HPDE6-E6E7 (cell line): ENCODE data around the gene SAMD8.
"Not testable (repeated sequence)": the region's sequence is repeated elsewhere in the genome, so short reads cannot be mapped to it uniquely, and the experiment has no call there.

Experiments used
- DNase-seq: peaks from one replicate; pipeline ENCODE4 v3.0.0; 2011; ENCODE audit warnings: missing footprints; ENCODE audit errors: extremely low spot score

SAMD8 gene

GRCh38 chr10:75137533-75138438 lies 26.3 kb downstream of the SAMD8 start:
- DNase-seq: peak; percentile 49

- DNase-seq: no peak
Observed at GRCh38 chr10:75140246-75140645, 28.8 kb downstream of the SAMD8 start.

- no peak for DNase-seq
Observed at GRCh38 chr10:75143353-75143752, 31.9 kb downstream of the SAMD8 start.

- no peak for DNase-seq
Observed at GRCh38 chr10:75145590-75145989, 34.1 kb downstream of the SAMD8 start.

GRCh38 chr10:75146780-75147179 lies 35.3 kb downstream of the SAMD8 start:
- DNase-seq: no peak

- DNase-seq: no peak
Observed at GRCh38 chr10:75150656-75151055, 39.2 kb downstream of the SAMD8 start.

GRCh38 chr10:75159519-75159918 lies 48.1 kb downstream of the SAMD8 start:
- no peak for DNase-seq

- DNase-seq: no peak
Observed at GRCh38 chr10:75165684-75166622, 54.5 kb downstream of the SAMD8 start.

- DNase-seq: no peak
Observed at GRCh38 chr10:75166623-75166972, 55.1 kb downstream of the SAMD8 start.

- no peak for DNase-seq
Observed at GRCh38 chr10:75168275-75168674, 56.8 kb downstream of the SAMD8 start.

GRCh38 chr10:75170215-75170614 lies 58.8 kb downstream of the SAMD8 start:
- no peak for DNase-seq

- no peak for DNase-seq
Observed at GRCh38 chr10:75175046-75175445, 63.6 kb downstream of the SAMD8 start.

- DNase-seq: no peak
Observed at GRCh38 chr10:75176046-75176445, 64.6 kb downstream of the SAMD8 start.

GRCh38 chr10:75176736-75177135 lies 65.3 kb downstream of the SAMD8 start:
- no peak for DNase-seq

- DNase-seq: no peak
Observed at GRCh38 chr10:75179657-75180177, 68.3 kb downstream of the SAMD8 start.

- no peak for DNase-seq
Observed at GRCh38 chr10:75180592-75180991, 69.1 kb downstream of the SAMD8 start.

- DNase-seq: no peak
Observed at GRCh38 chr10:75181073-75181472, 69.6 kb downstream of the SAMD8 start.

- no peak for DNase-seq
Observed at GRCh38 chr10:75186310-75186709, 74.9 kb downstream of the SAMD8 start.

- peak; percentile 71 for DNase-seq
Observed at GRCh38 chr10:75187961-75188426, 76.5 kb downstream of the SAMD8 start.

- not testable (repeated sequence) for DNase-seq
Observed at GRCh38 chr10:75188522-75188921, 77.1 kb downstream of the SAMD8 start.

- DNase-seq: no peak
Observed at GRCh38 chr10:75189266-75190096, 78.0 kb downstream of the SAMD8 start.
